ENCODE measurements around the gene CORIN. TPM values are rescaled to one million over a fixed set of nuclear protein-coding genes. Genes with fewer than 3 reads are reported as not detected.

CORIN gene
- total and polyA plus RNA-seq, 10 of the 15 experiments (the other 5 are each of a cell fraction or from before 2014, with no cell fraction given), result 0.02 to 0.45 (median 0.09) TPM; not detected in 3

GRCh38 chr4:47711646-47712045 lies 126.2 kb downstream of the CORIN start:
- H2AFZ ChIP-seq (ENCODE audit: control insufficient read depth, low read depth, low read length), result no peak overlapping the region
- no peaks in the 10 kb centered on the region for H3K4me1 ChIP-seq (ENCODE audit: control insufficient read depth, insufficient read depth, low read length)
- no peaks in the 10 kb centered on the region for H4K20me1 ChIP-seq (ENCODE audit: control insufficient read depth, insufficient read depth)
- in situ Hi-C loops (cut with MboI), result no loop called here
- H3K9me3 ChIP-seq (replicated peaks; ENCODE audit: control insufficient read depth, insufficient read depth, low read length), result no peaks in the 10 kb centered on the region
- FAIRE-seq, result no peak
- no peaks in the 10 kb centered on the region for H3K36me3 ChIP-seq (ENCODE audit: control insufficient read depth in 2 of 2, insufficient read depth in 2 of 2, low read length in 1 of 2)
- H3K4me2 ChIP-seq (ENCODE audit: control insufficient read depth, insufficient read depth), result no peak overlapping the region
- H3K27ac ChIP-seq (ENCODE audit: control insufficient read depth, insufficient read depth), result no peak overlapping the region
- TF ChIP-seq TARDBP (IDR thresholded peaks at IDR 0.05; ENCODE audit: borderline replicate concordance) (no peak), CHD2 (IDR thresholded peaks at IDR 0.05; ENCODE audit: borderline replicate concordance, low read depth, low read length) (no peak), MEF2B (IDR thresholded peaks at IDR 0.05; ENCODE audit: partially characterized antibody, poor library complexity, severe bottlenecking) (no peak), RB1 (IDR thresholded peaks at IDR 0.05; ENCODE audit: borderline replicate concordance) (no peak), BCL3 (IDR thresholded peaks at IDR 0.05; ENCODE audit: borderline replicate concordance, insufficient read depth, low read depth, low read length, poor library complexity, severe bottlenecking) (no peak), FOS (IDR thresholded peaks at IDR 0.05; ENCODE audit: borderline replicate concordance, extremely low read depth, insufficient read length) (no peak), CBFB (IDR thresholded peaks at IDR 0.05; ENCODE audit: low read depth) (no peak), BMI1 (IDR thresholded peaks at IDR 0.05; ENCODE audit: borderline replicate concordance) (no peak), KAT2A (conservative IDR thresholded peaks at IDR 0.05; ENCODE audit: control insufficient read depth, low read depth, low read length) (no peak), WRNIP1 (IDR thresholded peaks at IDR 0.05; ENCODE audit: borderline replicate concordance, low read depth, low read length) (no peak), USF1 (IDR thresholded peaks at IDR 0.05; ENCODE audit: borderline replicate concordance, extremely low read length, insufficient read depth, low read depth, low read length) (no peak), POLR2A (IDR thresholded peaks at IDR 0.05; ENCODE audit: low read depth, low read length) (no peak), SP1 (IDR thresholded peaks at IDR 0.05; ENCODE audit: low read depth, low read length) (no peak), FOXK2 (IDR thresholded peaks at IDR 0.05) (no peak)
- TF ChIP-seq, protein P1, sequence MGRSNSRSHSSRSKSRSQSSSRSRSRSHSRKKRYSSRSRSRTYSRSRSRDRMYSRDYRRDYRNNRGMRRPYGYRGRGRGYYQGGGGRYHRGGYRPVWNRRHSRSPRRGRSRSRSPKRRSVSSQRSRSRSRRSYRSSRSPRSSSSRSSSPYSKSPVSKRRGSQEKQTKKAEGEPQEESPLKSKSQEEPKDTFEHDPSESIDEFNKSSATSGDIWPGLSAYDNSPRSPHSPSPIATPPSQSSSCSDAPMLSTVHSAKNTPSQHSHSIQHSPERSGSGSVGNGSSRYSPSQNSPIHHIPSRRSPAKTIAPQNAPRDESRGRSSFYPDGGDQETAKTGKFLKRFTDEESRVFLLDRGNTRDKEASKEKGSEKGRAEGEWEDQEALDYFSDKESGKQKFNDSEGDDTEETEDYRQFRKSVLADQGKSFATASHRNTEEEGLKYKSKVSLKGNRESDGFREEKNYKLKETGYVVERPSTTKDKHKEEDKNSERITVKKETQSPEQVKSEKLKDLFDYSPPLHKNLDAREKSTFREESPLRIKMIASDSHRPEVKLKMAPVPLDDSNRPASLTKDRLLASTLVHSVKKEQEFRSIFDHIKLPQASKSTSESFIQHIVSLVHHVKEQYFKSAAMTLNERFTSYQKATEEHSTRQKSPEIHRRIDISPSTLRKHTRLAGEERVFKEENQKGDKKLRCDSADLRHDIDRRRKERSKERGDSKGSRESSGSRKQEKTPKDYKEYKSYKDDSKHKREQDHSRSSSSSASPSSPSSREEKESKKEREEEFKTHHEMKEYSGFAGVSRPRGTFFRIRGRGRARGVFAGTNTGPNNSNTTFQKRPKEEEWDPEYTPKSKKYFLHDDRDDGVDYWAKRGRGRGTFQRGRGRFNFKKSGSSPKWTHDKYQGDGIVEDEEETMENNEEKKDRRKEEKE (IDR thresholded peaks at IDR 0.05), result no peak
- TF ChIP-seq, protein P2, sequence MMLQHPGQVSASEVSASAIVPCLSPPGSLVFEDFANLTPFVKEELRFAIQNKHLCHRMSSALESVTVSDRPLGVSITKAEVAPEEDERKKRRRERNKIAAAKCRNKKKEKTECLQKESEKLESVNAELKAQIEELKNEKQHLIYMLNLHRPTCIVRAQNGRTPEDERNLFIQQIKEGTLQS (IDR thresholded peaks at IDR 0.05; ENCODE audit: borderline replicate concordance, extremely low read depth, low read depth, low read length), result no peak
- ChIA-PET SMC1A (ENCODE audit: uncharacterized antibody, unreplicated experiment) (interaction anchor here (1.2 to 1.4 kb wide), 3 partner anchors 24 to 125 kb away, joined by 3 read pairs; no protein-coding TSS in a partner anchor), RAD21 (ENCODE audit: unreplicated experiment) (no interaction called here), CTCF (interaction anchor here (0.9 to 1.0 kb wide), 3 partner anchors 39 to 128 kb away, joined by 3 to 5 read pairs (median 5); no protein-coding TSS in a partner anchor), POLR2A (interaction anchor here (0.6 kb wide), 1 partner anchor 200 kb away, joined by 3 read pairs; no protein-coding TSS in a partner anchor)
- BruUV-seq (replicated peaks), result no TSS peak
- H3K4me3 ChIP-seq, result no peak overlapping the region
- ATAC-seq, result no peak
- intact Hi-C loops (cut with micrococcal nuclease; ENCODE audit: unreplicated experiment), result no loop called here
- no peak overlapping the region for H3K9ac ChIP-seq (ENCODE audit: control insufficient read depth, insufficient read depth, low read length)
- 11% methylated on average over 3 of the region's 3 CpGs for WGBS (ENCODE audit: insufficient coverage, insufficient replicate concordance, low lambda C conversion rate, missing lambda C conversion rate)
- H3K27me3 ChIP-seq (replicated peaks in 1 of 2; ENCODE audit: control insufficient read depth in 2 of 2, insufficient read depth in 2 of 2, low read length in 1 of 2), result no peaks in the 10 kb centered on the region; a peak in 1 of 4 replicates
- no peaks in the 10 kb centered on the region for H3K79me2 ChIP-seq (ENCODE audit: control insufficient read depth, insufficient read depth, low read length)
- no peak for DNase-seq (ENCODE audit: low read depth, low spot score)

Measured in GM12878 (cell line).